ENCODE results near the gene DHFR2. TPM values are rescaled to one million over a fixed set of nuclear protein-coding genes. Genes with fewer than 3 reads are reported as not detected.
A peak's percentile ranks its signal among the peaks of the same experiment; 100 is the strongest.
"Not testable (repeated sequence)": the region's sequence is repeated elsewhere in the genome, so short reads cannot be mapped to it uniquely, and the experiment has no call there.

The DHFR2 gene
- total RNA-seq, 1 donor from 2014 or later = 5.3 TPM

DNA sequence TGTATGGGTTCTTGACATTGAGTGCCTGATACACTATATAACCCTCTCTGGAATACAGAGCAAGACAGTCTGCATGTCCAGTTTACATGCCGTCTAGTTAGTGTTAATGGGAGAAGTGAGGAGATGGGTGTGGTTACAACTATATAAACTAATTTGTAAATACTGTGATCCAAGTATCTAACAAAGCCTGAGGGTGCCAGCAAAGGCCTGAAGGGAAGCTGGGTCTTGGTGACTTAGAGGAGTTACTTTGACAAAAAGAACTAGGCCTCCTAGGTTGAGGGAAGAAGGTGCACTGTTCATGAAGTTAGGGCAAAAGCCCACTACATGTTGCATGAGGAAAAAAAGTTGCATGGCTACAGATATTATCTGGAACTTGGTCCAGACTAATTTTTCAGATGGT is 2.4 kb upstream of the DHFR2 start:
- DNase-seq = no peak

DNA sequence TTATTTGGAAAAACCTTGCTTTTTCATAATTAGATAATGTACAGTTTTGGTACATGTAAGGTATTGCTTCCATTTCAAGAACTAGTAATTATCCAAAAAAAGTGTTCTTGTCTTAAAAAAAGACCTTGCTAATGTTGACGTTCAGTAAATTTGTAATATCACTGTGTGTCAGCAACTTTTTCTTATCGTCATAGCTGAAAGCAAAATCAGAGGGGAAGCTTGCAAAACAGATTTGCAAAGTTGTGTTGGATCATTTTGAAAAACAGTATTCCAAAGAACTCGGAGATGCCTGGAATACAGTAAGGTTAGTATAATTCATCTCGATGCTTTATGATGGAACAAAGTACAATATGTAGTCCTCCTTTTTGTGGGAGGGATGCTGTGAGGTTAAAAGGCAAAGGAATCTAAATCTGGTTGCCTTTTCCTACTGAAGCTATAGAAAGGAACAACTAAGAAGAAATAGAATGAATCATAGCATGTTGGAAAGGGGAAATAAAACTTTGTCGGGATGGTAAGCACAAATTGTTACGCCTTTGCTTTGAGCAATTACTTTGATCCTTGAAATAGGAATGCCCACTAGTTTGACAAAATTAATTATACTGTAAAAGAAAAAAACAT is 1.6 kb upstream of the DHFR2 start:
- DNase-seq = no peak

DNA sequence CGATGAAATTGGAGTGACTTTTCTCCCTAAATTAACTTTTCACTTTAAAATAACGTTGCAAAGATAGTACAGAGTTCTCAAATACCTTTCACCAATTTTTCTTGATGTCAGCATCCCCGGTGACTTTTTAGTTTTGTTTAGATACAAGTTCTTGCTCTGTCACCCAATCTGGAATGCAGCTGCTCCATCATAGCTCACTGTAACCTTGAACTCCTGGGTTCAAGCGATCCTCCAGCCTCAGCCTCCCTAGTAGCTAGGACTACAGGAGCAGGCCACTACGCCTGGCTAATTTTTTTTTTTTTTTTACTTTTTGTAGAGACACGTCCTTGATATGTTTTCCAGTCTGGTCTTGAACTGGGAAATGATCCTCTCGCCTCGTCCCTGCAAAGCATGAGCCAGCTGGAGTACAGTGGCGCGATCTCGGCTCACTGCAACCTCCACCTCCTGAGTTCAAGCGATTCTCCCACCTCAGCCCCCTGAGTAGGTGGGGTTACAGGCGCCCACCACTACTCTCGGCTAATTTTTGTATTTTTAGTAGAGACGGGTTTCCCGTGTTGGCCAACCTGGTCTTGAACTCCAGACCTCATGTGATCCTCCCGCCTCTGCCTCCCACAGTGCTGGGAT is 892 bp upstream of the DHFR2 start:
- DNase-seq = no peak

DNA sequence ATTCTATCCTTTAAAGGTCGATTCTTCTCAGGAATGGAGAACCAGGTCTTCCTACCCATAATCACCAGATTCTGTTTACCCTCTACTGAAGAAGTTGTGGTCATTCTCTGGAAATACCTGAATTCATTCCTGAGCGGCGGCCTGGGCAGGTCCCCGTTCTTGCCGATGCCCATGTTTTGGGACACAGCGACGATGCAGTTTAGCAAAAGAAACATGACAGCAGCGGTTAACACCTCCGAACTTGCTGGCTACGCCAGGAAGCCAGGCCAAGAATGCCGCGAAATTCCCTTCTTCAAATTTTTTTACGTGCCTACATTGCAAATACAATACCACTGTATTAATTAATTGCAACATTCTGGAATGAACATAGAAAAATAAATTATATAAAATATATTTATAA is 1.4 kb downstream of the DHFR2 start:
- no peak for DNase-seq

DNA sequence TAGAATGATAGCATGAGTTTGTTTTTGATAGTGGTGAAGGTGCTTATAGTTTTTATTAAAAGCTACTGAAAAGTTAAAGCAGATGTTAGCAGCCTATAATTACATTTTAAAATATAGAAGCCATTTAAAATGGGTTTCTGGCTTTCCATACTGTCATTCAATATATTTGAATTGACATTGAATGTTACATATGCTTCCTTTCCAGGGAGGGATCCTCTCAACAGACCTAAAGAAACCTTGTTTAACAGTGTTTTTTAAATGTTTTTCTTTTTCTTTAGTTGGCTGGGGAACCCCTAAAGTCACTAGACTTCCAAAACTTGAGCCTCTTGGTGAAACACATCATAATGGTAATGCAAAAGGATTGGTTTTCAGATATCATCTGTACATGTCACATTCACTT is 12.2 kb downstream of the DHFR2 start:
- DNase-seq = no peak

DNA sequence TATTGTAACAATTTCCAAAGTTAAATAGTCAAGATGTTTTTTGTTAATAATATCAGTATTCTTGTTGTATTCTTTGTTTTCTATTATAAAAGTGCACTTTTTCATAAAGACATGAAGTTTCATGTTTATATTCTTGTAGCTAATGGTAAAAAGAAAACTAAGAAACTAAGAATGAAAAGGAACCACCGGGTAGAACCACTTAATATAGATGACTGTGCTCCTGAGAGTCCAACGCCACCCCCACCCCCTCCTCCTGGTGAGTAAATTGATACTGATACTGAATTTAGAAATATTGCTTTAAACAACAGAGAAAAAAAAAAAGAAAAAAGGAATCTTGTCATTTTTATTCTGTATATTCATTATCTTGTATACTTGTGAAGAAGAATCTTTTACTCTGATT is 13.4 kb downstream of the DHFR2 start:
- DNase-seq = no peak

DNA sequence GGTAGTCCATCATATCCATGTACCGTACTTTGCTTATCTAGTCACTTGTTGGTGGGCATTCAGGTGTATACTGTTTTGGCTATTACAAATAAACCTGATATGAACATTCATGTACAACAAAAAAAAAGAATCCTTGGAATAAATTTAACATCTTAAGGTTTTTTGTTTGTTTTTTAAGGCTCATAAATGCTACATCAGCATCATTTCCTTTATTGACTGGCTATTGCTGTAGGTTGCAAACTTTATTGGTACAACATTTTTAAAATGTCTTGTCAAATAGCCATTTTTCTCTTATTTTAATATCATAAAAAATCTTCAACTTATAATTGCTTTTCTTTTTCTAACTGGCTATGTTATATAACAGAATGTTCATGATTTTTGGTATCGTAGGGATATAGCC is 16.2 kb downstream of the DHFR2 start:
- DNase-seq = no peak

DNA sequence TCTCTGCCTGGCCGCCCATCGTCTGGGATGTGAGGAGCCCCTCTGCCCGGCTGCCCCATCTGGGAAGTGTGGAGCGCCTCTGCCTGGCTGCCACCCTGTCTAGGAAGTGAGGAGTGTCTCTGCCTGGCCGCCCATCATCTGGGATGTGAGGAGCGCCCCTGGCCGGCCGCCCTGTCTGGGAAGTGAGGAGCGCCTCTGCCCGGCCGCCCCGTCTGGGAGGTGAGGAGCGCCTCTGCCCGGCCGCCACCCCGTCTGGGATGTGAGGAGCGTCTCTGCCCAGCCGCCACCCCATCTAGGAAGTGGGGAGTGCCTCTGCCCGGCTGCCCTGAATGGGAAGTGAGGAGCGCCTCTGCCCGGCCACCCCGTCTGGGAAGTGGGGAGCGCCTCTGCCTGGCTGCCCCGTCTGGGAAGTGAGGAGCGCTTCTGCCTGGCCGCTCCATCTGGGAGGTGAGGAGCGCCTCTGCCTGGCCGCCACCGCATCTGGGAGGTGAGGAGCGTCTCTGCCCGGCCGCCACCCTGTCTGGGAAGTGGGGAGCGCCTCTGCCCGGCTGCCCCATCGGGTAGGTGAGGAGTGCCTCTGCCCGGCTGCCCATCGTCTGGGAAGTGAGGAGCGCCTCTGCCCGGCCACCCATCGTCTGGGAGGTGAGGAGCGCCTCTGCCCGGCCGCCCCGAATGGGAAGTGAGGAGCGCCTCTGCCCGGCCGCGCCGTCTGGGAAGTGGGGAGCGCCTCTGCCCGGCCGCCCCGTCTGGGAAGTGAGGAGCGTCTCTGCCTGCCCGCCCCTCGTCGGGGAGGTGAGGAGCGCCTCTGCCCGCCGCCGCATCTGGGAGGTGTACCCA is 18.4 kb downstream of the DHFR2 start:
- DNase-seq = not testable (repeated sequence)

DNA sequence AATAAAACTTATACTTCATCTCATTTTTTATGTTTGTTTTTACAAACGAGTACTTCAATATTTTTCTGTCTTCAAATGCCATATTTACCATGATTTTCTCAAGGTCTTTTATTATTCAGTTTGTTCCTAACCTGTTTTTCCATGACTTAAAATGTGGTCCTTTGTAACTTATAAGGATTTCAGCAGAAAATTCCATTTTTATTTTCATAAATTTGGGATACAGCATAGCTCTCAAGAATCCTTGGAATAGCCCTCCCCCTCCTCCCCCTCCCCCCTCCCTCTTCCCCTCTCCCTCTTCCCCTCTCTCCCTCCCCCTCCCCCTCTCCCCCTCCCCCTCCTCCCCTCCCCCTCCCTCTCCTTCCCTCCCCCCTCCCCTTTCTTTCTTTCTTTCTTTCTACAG is 19.4 kb downstream of the DHFR2 start:
- no peak for DNase-seq

DNA sequence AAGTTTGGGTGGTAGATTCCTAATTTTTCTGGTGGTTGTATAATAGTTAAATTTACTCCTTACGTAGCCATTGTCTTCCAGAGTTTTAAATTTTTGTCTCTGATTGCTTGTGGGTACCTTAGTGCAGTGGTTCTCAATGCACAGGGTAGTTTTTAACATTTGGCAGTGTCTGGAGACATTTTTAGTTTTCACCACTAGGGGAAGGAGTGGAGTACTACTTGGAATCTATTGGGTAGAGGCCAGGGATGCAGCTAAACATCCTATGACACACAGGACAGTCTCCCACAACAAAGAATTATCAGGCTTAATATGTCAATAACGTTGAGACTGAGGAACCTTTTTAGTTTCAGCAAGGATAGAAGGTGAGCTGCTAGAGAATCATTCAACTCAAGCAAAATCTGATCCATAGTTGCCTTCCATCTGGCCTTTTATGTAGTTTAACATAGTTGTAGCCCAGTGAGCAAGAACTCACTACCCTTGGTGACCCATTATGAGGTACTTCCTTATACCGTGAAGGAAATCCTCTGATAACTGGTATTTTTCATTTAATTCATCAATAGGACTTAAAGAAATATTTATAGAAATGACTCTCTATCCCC is 25.7 kb downstream of the DHFR2 start:
- no peak for DNase-seq

DNA sequence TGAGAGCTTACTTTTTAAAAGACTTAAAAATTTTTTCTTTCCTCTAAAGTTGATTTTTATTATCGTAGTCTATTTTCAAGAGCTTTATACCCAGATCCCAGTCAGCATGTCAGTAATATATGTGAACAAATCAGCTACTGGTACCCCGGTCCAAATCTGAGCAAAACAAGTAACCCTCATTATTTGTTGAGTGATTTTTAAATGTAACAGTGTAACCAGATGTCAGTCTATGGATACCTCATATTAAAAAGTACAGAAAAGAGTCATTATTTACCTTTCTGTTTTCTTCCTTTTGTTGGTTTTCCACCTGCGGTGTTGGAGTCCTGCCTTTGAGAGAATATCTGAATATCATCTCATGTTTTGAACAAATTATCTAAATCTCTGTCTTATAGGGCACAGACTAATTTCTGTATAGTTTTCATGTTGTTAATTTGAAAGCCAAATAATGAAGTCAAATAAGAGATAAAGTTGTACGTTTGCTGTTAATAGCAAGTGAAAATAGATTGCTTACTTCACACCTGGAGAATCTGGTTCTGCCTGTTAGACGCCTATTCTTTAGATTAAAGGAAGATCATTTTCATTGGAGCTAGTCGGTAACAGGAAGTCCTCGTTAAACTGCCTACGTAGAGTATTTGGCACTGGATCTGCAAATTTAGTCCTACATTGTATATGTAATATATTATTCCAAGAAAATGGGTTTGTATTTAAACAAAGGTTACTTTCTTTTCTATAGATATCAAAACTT is 34.5 kb downstream of the DHFR2 start, which contains the start of gene STX19:
Gene STX19, minus strand, starts transcription at position 505 of the 745 bp plus-strand sequence. CDS start 13,328 bp downstream, outside the sequence.
- peak; percentile 12 for DNase-seq

DNA sequence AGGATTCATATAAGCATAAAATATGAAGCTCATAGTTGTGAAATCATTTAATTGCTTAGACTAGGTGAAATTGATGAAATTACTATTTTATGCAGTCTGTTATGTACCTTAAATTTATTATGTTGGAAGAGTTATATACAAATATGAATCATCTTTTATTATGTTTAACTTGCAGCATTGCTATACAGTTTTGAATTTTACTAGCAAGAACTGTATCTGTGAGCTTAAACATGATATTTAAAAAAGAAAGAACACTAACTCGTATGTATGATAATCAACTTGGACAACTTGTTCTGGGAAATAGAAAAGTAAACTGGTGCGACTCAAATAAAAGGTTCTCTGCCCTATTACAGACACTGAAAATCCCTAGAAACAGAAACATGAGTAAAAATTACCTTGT is 36.1 kb downstream of the DHFR2 start:
- no peak for DNase-seq

DNA sequence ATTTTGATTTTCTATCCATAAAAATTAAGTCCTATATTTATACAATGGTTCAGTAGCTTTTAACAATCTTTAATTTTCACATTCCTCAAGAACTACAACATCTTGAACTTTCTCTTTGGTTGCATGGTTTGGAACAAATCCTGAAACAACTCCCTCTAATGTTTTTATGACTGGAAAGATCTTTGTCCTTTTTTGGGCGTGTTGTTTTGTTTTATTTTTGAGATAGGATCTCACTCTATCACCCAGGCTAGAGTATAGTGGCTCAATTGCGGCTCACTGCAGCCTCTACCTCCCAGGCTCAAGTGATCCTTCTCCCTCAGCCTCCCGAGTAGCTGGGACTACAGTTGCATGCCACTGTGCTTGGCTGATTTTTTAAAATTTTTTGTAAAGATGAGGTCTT is 38.3 kb downstream of the DHFR2 start:
- DNase-seq = no peak

DNA sequence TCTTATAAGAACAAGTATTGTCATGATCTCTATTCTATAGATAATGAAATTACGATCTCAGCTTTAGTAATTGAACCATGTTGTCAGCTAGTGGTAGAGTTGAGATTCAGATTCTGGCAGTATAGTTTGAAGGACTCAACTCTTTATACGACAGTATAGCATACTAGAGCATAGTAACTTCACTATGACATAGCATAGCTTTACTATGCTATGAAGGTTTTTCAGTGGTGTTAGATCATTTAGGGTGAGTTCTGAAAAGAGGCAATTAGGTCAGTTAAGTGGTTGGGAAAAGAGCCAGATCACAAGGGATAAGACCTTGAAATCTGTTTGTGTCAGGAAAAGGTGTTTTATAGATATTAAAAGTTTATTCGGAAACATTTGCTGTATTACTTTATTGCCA is 42.4 kb downstream of the DHFR2 start:
- no peak for DNase-seq

DNA sequence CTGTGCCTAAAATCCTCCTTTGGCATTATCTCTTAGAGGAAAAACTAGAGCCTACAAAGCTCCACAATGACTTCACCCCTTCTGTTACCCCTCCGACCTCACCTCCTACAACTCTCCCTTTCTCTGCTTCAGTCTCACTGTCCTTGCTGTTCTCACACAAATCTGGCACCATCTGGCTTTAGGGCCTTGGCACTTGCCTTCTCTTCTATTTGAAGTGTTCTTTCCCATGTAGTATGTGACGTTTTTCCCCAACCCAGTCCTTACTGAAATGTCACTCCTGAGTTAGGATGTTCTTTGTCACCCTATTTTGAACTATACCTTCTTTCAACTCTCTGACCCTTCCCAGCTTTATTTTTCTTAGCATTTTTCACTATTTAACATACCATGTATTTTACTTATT is 43.1 kb downstream of the DHFR2 start:
- DNase-seq = no peak

DNA sequence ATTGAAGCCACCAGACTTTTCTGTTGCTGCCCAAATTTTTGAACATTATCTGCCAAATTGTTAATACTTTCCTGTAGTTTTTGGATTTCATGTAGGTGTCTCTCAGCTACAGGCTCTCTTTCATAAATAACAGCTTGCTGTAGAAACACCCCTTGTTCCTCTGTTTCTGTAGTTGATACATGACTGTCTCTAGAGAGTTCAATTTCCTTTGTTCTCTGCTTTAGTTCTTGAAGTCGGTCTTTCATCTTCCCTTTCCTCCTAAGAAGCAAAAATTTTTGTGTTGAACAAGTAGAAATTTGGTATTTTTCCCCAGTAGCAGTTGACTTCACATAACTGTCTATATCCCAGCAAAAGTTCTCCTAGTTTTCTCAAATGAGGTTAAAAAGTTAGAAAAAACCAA is 47.7 kb downstream of the DHFR2 start:
- no peak for DNase-seq

DNA sequence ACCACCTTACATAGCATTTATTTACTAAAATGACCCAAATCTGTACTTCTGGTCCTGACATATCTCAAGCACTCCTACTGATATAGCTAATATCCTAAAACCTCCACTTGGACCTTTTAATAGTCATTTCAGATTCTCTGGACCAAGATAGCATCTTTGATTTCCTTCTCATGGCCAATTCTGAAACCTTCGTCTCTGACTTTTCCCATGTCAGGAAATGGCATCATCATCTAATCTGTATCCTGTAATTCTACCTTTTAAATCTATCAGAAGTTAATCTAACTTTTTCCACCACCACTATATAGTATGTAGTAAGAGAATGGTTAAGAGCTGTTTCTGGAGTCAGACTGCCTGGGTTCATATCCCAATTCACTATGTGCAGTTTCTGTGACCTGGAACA is 50.5 kb downstream of the DHFR2 start:
- no peak for DNase-seq

DNA sequence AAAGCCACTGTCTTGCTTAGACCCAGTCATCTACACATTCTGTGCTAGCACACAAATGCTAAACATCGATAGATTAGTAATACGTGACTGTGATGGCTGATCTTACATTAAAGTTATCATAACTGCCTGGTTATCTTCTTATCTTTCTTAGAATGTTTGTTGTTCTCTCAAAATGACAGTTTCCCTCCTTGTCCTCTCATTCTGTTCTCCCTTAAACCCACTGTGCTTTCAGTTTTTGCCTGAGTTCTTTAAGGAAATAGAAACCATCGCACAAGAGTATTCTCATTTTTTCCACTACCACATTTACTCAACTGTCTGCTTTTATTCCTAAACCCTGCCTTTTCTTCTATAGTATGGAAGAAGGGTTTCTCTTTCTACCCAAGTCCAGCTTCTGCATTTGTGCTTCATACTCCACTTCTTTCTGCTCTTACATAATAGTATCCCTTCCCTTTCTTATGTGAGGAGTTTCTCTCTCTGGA is 51.4 kb downstream of the DHFR2 start:
- no peak for DNase-seq

DNA sequence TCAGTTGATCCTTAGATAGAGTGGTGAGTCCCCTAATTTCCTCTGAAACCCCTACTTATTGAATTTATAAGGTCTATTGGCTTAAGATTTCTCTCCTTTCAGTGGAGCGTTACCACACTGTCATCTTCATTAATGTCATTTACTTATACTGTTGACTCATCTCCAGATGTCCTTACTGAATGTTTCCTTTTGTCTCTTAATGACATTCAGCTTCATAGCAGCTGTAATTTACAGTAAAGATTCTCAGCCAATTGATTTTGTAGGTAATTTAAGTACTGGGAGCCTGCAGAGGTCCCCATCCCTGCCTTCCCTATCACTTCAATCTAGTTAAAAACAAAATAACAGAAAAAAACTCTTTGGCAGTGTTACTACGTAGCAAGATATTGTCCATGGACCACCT is 53.1 kb downstream of the DHFR2 start:
- DNase-seq = no peak

DNA sequence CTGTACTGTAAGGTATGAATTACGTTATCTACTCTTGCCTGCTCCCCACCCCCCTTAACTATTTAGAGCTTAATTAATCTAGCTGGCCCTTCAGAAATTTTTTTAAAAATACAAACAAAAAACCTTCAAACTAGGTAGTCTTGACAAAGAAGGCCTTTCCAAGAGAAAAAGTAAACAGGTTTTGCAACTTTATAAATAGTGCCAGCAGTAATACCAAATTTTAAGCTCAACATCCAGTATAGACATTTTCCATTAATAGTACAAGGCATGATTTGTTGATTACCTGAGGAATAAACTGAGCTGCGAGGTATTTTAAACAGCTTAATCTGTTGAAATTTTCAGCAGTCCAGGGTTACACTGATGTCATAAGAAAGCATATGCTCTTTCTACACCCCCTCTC is 54.5 kb downstream of the DHFR2 start:
- no peak for DNase-seq
